ENCODE measurements around the gene LAMC1. TPM values are rescaled to one million over a fixed set of nuclear protein-coding genes. Genes with fewer than 3 reads are reported as not detected.
A peak's percentile ranks its signal among the peaks of the same experiment; 100 is the strongest.

Gene LAMC1
- total and polyA plus RNA-seq, 2 donors (not counting 1 experiment from before 2014, with no cell fraction given) = 11.5 to 34.0 TPM

DNA sequence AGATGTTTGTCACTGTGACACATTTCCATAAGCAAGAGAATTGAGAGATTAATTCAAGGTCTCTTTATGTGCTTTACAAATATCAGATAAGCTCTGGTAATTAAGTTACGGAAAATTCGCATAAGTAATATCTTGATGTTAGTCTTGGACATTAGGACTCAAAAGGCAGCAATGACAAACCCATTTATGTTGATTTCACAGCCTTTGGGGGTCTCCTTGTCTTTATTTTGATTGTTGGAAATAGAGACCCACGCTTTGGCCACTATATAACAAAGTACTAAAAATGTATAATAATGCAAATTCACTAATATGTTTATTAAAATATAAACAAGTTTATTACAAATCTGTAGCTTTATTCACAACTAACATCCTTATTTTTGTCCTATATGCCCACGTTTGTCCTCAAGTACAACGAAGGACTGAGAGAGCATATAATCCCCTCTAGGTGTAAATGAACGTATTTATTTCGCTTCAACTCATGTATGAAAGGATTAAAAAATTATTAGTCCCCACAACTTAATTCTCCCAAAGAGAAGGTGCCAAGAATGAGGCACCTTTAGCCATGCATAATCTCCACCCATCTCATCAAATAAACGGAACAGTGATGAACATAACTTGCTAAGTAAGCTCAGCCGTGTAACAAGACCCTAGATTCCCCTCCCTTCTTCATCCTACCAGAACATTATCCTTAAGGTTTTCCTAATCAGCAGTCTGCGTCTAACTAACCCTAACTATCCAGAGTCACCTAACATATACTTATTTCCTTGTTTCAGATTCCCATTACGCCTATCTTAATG, 1.6 kb upstream of the LAMC1 start:
- Mint-ChIP-seq H3K27ac (peak overlapping the region; percentile 92), H3K4me3 (peak overlapping the region; percentile 92), H3K4me1 (peaks cover 35% of the 10 kb centered on the region), H3K27me3 (peaks cover 8% of the 10 kb centered on the region), H3K9me3 (ENCODE audit: insufficient read depth) (no peaks in the 10 kb centered on the region)
- Histone ChIP-seq H3K27ac (ENCODE audit: low read length in 2 of 2) (no peak overlapping the region), H3K4me1 (ENCODE audit: control insufficient read depth in 2 of 2, insufficient read depth in 2 of 2, low read length in 2 of 2) (peaks cover 17 to 21% of the 10 kb centered on the region in 2 donors), H2AFZ (ENCODE audit: insufficient read depth, low read depth, low read length, poor library complexity, severe bottlenecking) (no peak overlapping the region), H3K27me3 (replicated peaks in 1 of 4; ENCODE audit: control extremely low read depth in 1 of 4, control insufficient read depth in 3 of 4, insufficient read depth in 4 of 4, low read length in 3 of 4) (no peaks in the 10 kb centered on the region), H3K9ac (ENCODE audit: low read length) (peak overlapping the region; percentile 75), H3K36me3 (replicated peaks in 1 of 2; ENCODE audit: control extremely low read depth in 1 of 2, control insufficient read depth in 1 of 2, extremely low read depth in 1 of 2, insufficient read depth in 2 of 2, low read length in 1 of 2) (no peaks in the 10 kb centered on the region), H3K4me2 (replicated peaks; ENCODE audit: low read depth, low read length, poor library complexity, severe bottlenecking) (peak overlapping the region; percentile 81), H3K9me3 (ENCODE audit: control extremely low read depth in 1 of 3, control insufficient read depth in 2 of 3, insufficient read depth in 1 of 3, low read length in 2 of 3) (no peaks in the 10 kb centered on the region), H3K4me3 (ENCODE audit: control extremely low read depth in 1 of 5, extremely low read depth in 1 of 5, insufficient read depth in 1 of 5, low read depth in 2 of 5, low read length in 4 of 5) (no peak overlapping the region), H4K20me1 (ENCODE audit: control insufficient read depth, insufficient read depth, low read length, poor library complexity, severe bottlenecking) (peaks cover 12% of the 10 kb centered on the region), H3K79me2 (ENCODE audit: control insufficient read depth, insufficient read depth, low read length) (peaks cover 27% of the 10 kb centered on the region)
- WGBS (ENCODE audit: insufficient coverage) = 44% methylated on average over 2 of the region's 11 CpGs
- intact Hi-C loops (cut with micrococcal nuclease) = loop anchor here (1.0 to 5.0 kb wide), 4 partner anchors 51 to 1736 kb away; partner anchors contain the start of gene RGS16
- POLR2A ChIA-PET = no interaction called here
- no peak for DNase-seq
- TF ChIP-seq CTCF (IDR thresholded peaks at IDR 0.05) = no peak
- no peak for TF ChIP-seq EZH2 (IDR thresholded peaks at IDR 0.05; ENCODE audit: borderline replicate concordance, insufficient read depth, low read depth, low read length, poor library complexity, severe bottlenecking)
- ATAC-seq (ENCODE audit: low read depth) = no peak
- CTCF ChIA-PET = interaction anchor here (1.6 kb wide), 1 partner anchor 59 kb away, joined by 10 read pairs; no protein-coding TSS in a partner anchor

Measured in B cell (primary cell).